Occipital lobe (tissue), 2 donors: ENCODE results near the gene SCNM1. TPM values are rescaled to one million over a fixed set of nuclear protein-coding genes. Genes with fewer than 3 reads are reported as not detected.

Experiments
- DNase-seq: peaks from one replicate; lab custom pipeline; 2025; lab: John Stamatoyannopoulos, UW
- total RNA-seq: library from RNA; depleted of rRNA; stranded (reverse); fragments of >200 nt; gene quantifications from one replicate; pipeline ENCODE4 v1.2.3, GENCODE V29; 2014

The SCNM1 gene, protein sequence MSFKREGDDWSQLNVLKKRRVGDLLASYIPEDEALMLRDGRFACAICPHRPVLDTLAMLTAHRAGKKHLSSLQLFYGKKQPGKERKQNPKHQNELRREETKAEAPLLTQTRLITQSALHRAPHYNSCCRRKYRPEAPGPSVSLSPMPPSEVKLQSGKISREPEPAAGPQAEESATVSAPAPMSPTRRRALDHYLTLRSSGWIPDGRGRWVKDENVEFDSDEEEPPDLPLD
- 35.6 TPM for total RNA-seq

DNA sequence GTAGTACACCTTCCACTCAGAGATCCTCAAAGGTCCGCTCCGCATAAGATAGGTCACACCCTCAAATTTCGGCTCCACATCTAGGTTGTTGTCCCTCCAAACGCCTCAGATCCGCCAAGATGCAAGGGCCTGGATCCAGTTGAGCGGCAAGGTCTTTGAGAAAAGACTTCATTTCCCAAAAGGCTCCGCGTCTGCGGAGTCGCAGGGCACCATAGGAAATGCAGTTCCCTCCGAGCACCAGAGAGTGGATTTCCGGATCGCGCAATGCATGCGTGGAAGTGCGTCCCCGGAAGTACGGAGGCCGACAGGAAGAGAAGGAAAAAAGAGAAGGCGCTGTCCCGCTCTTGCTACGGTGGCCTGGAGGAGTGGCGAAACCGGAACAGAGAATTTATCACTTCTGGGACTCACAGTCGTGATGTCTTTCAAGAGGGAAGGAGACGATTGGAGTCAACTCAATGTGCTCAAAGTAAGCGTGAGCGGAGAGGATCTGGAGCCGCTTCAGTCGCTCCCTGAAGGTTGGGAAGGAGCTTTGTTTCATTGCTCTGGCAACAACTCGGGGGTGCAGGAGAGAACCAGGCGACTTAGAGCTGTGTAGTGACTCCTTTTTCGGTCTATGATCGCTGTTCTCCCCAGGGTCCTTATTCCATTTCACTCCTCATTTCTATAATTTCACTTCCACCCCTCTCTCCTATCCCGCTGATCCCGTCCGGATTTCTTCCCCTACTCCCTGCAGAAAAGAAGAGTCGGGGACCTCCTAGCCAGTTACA lies at the start of gene SCNM1, which contains the start of gene LYSMD1:
Gene SCNM1, plus strand, starts transcription at position 407 of the 767 bp plus-strand sequence. Its CDS starts 9 bp downstream, at position 416.
Gene LYSMD1, minus strand, starts transcription at position 165 of the 767 bp plus-strand sequence. CDS start 644 bp downstream, outside the sequence.
- DNase-seq, result peak; percentile 96

DNA sequence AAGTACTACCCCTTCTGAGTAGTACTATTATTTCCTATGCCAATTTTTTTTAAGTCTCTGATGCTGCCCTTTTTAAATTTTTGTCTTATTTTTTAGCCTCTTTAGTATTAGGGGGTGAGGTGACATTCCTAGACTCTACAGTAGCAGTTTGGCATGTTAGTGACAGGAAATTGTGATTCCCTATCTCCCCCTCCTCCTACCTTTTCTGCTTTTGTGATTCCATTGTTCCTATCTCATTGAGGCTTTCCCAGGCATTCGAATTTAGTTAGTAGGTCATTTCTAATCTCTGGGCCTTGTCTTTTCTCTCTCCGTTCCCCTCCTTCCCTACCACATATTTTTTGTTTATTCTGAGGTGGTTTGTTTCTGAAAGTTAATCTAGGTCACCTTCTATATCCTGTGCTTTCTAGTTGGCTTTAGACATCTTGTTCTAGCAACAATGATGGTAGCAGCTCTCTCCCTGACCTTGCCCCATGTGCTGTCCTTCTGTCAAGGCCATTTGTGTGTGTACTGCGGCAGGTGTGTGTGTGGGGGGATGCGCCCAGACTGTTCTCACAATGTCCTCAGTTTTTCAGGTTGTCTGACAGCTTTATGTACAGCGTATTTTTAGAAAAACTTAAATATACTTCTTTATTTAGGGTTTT lies 41.1 kb upstream of the SCNM1 start:
- DNase-seq, result no peak

DNA sequence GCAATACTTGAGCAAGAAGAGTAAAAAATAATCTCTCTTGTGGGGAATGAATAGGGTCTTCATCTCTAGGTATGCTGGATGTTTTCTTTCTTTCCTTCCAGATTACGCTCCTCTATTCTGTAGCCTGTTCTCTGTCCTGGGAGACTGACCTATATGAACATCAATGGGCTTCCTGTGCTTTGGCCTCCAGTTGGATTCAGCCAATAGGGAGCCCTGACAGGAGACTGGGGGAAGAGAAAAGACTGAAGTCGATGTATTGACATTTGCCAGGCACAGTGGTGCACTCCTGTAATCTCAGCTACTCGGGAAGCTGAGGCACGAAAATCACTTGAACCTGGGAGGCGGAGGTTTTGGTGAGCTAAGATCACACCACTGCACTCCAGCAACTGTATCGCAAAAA lies 37.1 kb upstream of the SCNM1 start:
- no peak for DNase-seq

DNA sequence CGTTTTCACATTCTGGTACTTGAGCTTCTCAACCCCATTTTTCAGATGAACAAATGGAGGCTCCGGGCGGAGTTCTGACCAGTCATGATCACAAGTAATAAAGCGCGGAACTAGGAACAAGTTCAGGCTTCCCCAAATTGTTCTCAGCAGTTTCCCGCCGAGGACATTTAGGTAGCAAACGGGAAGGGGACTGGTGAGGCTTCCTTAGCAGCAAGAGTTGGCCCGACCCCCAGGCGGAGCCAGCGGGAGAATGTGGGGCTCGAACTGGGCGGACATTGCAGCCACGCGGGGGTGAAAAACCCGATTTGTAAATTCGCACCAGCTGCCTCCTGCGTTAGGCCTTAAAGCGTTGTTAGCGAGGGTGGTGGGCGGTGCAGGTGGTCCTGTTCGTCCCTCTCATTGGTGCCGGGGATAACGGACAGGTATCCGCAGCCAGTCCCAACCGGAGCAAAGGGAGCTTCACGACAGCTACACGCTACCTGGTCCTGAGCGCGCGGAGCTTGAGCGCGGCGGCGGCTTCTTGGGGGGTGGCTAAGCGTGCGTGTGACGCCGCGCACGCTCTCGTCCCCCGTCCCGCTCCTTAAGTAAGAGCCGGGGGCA lies 34.9 kb upstream of the SCNM1 start:
- DNase-seq, result peak; percentile 84

GRCh38 chr1:151131701-151132334 lies 34.1 kb upstream of the SCNM1 start:
- peak; percentile 24 for DNase-seq

- DNase-seq, result no peak
These were observed 33.5 kb upstream of the SCNM1 start for GRCh38 chr1:151132335-151133017.

DNA sequence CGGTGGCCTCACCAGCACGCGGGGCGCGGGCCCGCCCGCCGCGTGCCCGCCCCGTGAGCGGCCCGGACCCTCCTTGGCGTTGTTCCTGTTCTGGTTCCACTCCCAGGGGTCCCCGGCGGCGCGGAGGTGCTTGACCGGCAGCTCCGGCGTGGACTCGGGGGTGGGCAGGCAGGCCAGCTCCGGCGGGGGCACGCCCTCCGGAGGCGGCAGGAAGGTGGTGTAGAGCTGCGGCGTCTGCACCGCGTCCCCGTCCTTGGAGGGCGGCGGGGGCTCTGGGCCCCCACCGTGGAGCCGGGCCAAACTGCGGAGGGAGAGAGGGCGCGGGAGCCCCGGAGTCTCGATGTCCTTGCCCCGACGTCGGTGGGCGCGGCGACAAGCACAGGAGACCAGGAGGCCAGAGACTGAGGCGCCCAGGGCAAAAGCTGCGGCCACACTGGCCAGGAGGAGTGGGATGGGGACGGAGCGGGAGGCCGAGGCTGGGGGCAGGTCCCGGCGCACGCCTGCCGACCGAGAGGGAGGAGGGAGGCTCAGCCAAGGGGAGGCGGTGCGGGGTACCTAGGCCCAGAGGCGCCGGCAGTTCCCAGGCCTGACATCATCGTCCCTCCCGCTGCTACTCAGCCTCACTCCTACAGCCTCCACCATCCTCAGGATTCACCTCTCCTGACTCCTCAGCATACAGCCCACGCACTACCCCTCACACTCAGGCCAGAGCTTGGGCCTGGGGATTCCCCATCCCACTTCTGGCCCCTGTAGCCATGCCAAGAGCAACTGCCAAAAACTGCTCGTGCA lies 32.7 kb upstream of the SCNM1 start:
- no peak for DNase-seq

GRCh38 chr1:151134396-151134795 lies 31.5 kb upstream of the SCNM1 start:
- DNase-seq, result no peak

GRCh38 chr1:151134991-151135390 lies 31.0 kb upstream of the SCNM1 start:
- DNase-seq, result no peak

DNA sequence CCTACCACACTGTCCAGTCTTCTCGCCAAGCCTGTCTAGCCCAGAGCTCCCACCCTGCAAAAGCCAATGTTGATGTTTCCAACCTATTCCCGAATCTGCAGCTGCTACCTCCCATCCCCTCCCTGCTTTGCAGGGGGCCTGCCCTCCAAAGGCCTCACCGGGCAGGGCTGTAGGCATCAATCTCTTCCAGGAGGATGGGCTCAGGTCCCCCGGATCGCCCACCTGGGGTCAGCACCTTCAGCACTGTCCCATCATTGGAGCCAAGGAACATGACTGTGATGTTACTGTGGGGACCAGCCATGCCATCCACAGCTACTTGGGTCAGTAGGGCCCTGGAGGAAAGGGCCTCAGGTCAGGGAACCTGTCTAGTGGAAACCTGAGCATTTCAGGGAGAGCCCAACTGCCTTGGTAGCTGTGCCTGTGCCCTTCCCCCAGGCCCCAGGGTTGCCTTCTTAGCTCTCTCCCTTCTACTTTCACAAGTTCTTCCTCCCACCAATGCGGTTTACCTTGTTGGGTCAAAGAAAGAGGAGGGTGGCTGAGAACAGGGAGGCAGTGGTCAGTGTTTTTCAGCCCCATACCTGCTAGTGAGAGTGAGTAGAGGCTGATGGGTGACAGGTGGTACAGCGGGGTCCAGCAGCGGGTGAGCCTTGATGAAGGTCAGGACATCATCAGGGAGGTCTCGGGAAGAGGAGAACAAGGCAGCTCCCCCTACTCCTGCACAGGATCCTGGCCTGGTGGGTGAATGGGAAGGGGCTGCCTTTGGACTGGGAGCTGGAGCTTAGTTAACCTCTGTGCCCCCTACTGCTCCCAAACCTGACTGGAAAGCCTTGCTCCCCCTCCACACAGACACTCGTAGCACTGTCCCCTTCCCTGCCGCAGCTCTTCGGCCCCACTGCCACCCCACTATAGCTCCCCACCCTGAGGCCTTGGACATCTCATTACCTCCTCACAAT lies 30.2 kb upstream of the SCNM1 start:
- DNase-seq, result no peak

GRCh38 chr1:151137789-151138188 lies 28.2 kb upstream of the SCNM1 start:
- no peak for DNase-seq

DNA sequence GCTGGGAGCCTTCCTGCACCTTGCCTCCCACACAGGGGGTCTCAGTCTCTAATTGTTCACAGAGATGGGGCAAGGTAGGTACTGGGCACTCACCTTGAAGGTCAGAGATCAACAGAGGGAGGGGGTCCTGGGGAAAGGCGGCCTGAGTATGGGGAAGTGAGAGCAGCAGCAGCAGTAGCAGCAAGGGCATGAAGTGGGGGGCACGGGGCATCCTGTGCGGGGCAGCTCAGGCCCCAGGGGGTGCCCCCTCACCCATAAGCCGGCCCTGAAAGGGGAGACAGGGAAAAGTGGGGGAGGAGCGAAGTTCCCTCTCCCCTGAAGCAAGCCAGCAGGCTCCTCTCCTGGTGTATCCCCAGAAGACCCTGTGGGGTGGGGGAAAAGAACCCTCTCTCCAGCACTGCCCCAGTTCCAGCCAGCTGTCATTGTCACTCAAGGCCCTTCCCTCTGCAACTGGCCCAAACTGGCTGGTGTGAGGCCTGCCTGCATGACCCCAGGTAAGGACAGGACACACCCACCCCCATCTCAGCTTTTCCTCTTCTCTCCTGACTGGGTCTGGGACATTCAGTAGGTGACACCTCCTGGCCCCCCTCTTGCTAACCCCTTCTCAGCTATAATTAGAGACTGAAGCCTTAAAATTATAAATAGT lies 23.4 kb upstream of the SCNM1 start:
- DNase-seq, result no peak

DNA sequence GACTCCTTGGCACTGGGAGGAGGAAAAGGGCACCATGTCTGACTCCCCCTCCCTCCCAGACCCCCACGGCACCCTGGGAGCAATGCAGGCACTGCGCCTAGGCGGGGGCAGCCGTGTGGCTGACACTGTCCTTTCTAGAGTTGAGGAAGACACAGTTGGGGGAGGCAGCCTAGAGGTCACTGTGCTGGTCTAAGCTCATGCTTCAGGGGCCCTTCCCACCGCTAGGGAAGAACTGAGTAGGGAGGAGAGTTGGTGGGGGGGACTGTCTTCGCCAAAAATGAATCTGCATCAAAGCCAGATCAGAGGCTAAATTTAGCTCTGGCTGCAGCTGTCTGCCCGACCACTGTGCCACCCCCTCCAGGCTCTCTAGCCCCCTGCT lies 22.9 kb upstream of the SCNM1 start:
- no peak for DNase-seq

DNA sequence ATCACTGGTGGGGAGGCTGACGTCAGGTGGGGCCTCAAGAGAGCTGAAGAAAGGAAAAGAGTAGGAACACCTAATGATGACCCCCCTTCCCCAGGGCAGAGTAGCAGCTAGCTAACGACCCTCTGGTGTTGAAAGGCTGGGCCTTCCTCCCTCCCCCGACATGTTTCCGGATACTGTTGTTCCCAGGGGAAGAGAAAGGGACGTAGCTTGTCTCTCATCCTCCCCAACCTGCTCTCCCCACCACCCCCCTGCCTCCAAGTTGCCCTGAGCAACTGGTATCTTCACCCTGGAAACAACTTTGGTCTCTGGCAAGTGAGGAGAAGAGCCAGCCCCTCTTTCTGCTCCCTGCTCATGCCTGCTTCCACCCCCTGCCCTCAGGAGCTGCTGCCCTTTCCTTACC lies 22.0 kb upstream of the SCNM1 start:
- no peak for DNase-seq

- DNase-seq, result no peak
These were observed 21.3 kb upstream of the SCNM1 start for GRCh38 chr1:151144474-151145303.

GRCh38 chr1:151145304-151146071 lies 20.5 kb upstream of the SCNM1 start:
- peak; percentile 45 for DNase-seq

GRCh38 chr1:151146072-151146411 lies 19.9 kb upstream of the SCNM1 start:
- DNase-seq, result no peak
